GM19397 (cell line): ENCODE results near the gene NRXN3.

ENCODE experiments used
- ATAC-seq: cut with Tn5 transposase; IDR thresholded peaks from one replicate; pipeline ENCODE4 v1.9.1; 2021; ENCODE audit warnings: mild to moderate bottlenecking, moderate library complexity; ENCODE audit not compliant: unreplicated experiment

Gene NRXN3

DNA sequence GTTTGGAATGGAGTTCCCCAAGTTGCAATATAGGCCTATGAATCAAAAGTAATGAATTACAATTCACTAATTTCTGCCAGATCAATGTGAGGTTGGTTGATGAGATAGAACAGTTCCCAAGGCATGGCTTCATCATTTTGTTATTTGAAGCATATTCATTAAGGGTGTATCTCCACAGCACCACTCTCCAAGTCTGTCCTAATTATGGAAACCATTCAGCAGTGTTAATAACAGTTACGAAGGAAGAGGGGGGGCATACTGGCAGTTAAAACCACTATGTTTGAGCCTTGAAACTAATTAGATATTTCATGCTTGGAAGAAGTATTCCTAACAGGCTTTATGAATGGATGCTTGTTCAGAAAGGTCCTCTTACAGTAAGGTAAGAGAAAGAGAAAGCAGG lies 1520.8 kb downstream of the NRXN3 start:
- ATAC-seq, result no peak

DNA sequence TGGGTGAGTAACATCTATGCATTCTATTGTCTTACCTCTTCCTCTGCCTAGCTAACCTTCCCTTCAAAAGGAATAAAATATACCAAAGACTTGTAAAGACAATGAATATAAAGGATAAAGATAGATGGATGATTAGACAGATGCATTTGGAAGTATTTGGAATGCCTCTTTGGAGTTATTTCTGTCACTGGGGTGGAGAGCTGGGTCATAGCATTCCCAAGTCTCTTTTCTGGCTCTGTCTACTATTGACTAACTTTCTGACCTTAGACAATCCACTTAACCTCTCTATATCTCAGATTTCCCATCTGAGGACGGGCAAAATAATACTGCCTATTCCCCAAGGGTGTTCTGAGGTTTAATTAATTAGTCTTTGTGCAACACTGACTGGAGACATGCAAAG lies 1523.8 kb downstream of the NRXN3 start:
- ATAC-seq, result no peak

DNA sequence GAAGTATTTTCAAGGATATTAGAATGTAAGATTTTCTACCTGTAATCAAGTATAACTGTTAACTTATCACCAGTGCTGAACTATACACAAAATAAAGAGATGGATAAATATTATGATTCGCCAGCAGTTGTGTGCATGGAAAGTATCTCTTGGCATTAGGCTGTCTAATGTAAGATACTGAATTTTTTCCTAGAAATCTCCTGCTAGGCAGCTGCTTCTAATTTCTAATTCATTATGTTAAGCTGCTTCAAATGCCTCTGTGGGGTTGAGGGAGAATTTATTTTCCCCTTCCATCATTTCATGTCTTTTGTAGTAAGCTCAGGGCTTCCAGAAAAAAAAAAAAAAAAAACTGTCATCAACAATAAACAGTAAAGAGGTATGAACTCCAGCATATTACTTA lies 1525.1 kb downstream of the NRXN3 start:
- no peak for ATAC-seq

DNA sequence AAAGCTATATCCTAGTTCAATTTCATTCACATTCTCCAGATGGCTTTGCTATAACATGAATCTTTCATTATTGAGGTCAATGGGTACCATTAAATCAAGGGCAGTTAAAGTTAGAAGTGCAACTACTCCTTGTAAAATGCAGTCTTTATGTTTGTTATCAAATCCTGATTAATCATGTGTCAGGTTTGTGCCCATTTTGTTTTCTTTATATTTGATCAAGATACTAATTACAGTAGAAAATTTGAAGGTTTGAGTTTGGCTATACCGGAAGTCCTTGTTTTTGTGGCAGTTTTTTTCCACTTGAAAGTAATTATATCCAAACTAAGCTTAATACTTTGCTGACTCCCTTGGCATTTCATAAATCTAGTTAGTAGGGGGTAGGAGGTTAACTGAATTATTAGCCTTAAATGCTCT lies 1528.1 kb downstream of the NRXN3 start:
- no peak for ATAC-seq

DNA sequence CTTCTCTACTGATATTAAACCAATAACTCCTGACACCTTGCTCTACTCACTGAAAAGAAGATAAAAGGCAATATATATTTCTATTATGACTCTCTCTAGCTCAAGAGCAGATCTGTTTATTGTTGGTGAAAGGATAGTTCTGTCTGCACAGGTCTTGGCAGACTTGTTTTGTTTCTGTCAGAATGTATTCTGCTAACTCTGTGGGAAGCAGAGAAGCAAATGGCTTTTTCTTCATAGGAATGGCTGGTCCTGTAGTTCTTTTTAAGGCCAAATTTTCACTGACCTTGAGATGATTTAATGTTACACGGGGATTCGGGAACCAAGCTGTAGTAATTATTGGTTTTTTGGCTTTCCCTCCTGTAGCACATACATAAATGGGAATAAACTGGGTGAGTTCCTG lies 1529.0 kb downstream of the NRXN3 start:
- ATAC-seq, result no peak

DNA sequence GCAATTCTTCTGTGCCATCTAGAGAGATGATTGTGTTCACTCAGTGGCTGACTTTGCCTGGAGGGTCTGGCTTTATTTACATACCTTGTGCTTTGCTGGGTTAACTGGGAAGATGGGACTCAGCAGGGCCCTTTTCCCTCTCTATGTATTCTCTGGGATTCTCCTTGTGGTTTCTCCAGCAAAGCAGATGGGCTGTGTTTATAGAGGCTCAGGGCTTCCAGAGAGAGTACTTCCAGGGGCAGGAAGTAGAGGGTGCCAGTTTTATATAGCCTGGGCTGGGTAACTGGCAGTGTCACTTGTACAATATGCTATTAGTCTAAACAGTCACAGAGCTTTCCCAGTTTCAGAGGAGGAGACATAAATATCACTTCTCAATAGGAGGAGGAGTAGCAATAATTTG lies 1531.2 kb downstream of the NRXN3 start:
- no peak for ATAC-seq

DNA sequence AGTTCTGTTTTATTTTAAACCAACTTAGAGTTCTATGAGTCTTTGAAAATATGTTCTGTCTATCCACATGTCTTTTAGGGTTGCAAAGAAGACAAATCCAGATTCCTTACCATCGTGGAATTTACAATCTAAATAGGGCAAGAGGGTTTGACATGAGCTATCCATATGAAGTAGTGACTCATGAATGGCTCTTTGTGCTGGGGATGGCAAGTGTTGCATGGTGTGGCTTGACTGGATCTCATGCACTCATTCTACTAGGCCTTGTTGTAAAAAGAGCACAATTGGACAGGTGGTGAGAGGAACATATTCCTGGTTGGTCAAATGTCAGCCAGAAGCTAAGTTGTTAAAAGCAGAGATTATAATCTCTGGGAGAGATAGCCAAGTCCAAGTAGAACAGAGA lies 1532.0 kb downstream of the NRXN3 start:
- no peak for ATAC-seq

DNA sequence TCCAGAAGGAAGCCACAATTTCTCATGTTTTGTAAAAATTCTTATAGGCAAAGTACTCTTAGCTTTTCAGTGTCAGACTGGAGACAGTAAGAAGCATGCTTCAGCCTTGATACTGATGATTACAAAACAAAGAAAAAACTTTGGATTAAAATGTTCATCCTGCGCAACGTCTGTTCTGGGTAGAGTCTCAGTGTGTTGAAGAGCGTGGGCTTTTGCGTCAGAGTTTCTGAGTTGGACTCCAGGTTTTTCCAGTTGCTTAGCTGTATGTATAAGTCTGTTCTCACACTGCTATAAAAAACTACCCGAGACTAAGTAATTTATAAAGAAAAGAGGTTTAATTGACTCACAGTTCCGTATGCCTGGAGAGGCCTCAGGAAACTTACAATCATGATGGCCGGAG lies 1533.0 kb downstream of the NRXN3 start:
- ATAC-seq, result no peak

DNA sequence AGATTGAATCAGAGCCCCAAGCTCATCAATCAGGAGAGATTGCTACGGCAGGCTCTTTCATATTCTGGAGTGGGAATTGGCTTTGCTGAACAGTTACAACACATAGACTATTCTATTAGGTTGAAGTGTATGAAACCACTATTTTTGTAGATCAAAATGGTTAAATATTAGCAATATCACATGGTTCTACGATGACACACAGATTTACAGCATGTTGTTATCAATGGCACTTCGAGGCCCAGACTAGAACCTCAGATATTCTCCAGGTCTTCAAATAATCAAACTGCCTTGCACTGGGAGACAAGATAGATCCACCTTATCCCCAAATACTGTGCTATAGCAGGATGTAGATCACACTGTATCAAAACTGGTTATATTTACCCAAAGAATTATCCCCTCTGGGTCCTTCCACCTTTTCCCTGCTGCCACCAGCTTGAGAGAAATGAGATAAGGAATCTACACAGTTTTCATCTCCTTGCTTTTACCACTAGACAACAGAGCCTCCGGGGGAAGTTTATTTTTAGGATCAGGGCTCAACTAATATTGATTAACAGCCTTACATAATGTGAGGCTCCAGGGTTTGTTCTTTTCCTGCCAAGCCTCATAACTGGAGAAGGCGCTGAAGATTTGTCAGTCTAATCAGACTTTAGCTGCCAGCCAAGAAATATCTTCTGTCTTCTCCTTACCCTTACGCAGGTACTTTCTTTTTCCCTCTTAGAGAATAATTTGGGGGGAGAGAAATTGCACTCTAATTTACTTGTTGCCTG lies 1534.1 kb downstream of the NRXN3 start:
- no peak for ATAC-seq

DNA sequence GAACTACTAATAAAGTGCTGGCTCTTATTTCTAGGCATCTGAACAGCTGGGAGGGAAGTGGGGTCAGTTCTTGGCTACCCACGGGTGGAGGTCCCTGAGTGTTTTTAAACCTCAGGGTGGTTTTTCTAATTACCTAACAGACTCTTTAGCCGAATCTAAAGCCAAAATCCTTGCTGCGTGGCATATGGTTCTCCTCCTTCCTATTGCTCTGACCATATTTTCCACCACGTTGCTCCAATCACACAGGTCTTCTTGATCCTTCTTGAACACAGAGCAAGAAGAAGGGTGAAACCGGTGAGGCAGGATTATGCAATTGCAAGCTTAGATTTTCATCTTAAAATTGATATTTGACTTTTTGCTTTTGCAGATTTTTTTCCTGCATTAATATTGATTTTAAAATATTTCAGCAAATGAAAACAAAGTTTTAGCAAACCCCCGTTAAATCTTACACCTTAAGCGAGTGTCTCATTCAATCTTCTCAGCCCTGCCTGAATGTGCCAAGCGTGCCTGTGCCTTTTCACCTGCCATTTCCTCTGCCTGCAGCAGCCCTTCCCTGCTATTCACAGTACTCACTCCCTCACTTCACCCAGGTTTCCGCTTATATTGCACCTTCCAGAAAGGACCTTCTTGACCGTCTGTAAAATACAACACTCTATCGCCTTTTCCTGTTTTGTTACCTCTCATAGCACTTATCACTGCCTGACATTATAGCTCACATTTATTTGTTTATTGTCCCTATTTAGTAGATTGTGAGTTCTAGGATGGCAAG lies 1535.1 kb downstream of the NRXN3 start:
- no peak for ATAC-seq

DNA sequence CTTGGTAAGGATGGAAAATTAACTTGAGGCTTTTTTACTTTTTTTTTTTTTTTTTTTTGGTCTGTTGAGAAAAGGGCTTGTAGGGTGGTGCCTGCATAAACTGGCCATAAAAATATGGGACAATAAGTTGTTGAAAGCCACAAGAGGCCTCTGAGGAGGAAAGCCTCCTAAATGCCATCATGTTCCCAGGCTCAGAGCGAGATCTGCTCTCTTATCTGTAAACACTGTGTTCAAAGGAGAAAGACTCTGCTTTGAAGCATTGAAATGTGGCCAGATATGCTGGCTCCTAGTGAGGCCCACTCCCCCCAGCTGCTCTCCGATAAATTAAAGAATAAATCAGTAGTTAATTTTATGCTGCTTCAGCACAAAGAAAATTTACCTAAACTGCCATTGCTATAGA lies 1536.2 kb downstream of the NRXN3 start:
- ATAC-seq, result no peak

DNA sequence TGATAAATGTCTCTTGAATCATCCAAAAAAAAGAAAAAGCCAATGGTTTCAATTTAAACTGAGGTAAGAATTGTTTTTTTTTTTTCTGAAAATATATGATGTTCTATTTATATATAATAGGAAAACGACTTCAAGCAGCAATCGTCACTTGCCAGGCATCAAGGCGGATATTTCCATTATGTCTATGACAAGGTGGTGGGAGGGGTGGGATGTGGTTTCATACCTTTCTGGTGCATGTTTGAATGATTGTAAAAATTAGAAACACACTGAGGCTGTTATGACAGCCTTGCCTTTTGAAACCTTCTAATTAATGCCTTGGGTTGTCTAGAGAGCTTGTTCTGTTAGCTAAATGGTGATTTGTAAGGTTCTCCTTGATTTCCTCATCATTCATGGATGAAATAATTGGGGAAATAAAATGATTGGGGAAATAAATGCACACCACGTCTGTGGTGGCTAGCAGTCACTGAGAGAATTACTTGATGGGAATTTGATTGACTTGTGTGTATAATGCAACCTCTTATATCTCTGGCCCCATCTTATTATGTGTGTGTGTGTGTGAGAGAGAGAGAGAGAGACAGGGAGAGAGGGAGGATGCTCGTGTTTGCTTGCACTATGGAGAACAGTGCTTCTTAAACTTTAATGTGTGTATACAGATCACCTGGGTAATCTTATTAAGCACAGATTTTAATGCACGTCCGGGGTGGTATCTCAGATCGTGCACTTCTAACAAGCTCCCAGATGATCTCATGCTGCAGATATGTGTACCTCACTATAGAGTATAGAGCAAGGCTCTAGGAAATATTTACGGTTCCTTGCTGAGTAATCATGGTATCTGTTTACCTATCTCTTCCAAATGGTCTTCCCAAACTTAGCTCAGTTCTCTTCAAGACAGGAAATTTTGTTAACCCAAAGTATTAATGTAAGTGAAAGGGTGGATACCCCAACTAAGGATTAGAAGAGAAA lies 1538.5 kb downstream of the NRXN3 start:
- no peak for ATAC-seq

DNA sequence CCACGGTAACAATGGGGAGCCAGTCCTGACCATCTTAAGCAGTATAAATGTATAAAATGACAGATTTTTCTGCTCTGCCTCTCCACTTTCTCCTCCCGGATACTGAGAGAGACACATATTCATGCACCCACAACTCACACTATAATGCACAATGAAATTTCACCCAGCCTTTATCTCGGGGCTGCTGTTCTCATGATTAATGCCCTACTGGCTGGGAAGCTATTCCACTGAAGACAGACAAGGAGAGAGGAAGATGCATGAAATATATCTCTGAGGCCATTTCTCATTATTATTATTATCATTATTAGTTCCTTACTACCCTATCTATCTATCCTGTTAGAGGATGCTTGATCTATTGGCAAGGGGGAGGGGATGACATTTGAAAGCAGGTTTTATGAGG lies 1539.4 kb downstream of the NRXN3 start:
- no peak for ATAC-seq

DNA sequence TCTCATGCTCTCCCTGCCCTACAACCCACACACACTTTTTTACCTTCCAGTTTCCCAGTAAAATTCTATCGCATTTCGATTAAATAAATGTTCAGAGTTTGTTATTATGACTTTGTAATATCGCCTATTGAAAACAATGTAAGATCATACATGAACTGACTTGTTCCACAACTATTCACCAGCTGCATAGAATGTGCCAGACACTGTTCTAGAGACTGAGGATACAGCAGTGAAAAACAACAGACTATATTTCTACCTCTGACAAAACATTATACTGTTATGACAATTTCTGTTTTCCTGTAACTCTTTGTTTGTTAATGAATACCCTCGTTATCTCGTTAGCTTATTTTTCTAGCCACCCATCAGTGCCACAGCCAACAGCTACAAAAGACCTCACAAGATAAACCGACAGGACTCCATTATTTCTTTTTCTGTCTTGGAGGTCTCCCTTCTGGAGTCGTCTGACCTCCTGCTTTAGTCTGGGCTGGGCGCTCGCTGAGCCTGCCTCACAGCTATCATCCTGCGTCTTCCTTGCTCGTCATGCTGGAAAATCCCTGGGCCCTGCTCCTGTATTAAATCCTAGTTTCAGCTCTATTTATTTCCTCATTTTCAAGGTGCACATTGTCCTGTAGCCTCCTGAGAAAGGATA lies 1542.3 kb downstream of the NRXN3 start:
- no peak for ATAC-seq

DNA sequence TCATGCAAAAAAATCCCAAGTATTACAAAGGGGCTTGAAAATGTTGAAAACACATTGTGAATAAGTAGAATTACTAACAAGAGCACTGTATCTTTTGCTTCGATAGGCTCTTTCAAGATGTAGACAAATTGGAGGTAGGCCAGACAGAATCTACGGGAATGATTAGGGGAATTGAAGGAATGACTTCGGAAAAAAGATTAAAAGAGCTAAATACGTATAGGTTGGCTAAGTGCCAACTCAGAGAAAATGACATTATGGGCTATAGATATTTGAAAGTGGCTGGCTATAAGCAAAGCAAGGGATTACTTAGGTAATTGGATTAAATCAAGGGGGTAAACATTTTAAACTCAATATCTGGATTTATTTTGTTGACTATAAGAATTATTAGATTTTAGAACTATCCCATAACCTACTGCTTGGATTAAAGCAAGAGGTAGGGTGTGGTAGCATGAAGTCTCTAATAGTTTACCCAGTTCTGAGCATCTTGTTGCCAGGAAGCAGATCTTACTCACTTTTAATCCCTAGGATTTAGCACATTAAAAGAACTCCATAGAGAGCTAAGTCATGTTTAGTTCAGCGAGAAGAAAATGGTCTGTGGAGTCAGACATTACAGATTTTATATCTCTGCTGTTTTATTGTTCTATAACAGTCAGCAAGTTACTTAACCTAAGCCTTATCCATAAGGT lies 1551.4 kb downstream of the NRXN3 start:
- ATAC-seq, result no peak

DNA sequence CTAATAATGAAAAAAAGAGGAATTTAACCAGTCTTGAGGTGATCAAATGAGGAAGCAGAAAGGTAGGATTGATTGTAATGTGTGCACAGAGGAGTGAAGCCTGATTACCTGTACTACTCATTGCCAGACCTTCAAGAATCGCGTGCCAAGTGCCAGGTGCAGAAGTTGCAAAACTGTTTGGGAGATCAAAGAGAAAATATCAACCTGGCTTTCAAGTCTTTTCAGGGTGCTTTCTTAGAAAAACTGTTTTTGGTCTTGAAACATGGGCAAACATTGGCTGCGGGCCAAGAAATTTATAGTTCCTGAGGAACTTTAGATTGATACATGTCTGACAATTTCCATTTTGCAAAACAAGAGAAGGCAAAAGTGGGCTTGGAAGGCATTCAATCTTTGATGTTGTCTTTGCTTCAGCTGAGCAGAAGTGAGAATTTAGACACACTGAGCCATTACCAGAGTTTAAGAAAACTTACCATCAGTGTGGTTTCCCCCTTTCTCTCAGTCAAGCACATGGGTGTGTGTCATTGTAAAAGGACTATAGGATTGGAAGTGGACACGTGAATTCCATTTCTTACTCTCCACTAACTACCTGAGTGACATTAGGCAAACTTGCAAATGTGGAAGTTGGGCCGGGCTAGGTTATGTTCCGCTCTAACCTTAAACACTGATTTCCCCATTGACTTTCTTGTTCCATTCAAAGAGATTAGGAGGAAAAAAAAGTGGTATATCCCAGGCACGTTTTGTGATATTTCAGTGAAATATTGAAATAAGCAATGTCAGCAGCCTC lies 1555.0 kb downstream of the NRXN3 start:
- no peak for ATAC-seq

DNA sequence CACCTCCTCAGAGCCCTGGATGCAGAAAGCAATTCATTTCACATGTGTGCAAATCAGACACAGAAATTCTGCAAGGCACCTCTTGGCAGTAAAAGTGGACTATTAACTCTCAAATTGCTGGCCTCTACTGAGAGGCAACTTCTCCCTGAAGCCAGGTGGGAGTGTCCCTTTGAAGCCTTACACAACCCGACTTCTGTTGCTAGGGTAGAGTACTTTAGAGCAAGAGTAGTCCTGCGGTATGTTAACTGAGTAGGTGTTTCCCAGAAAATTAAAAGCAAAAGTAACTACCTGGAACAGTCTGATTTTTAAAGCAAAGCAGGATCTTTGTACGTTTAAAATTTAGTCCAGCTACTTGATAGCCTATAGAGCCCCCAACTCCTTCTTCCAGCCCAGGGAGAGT lies 1557.7 kb downstream of the NRXN3 start:
- no peak for ATAC-seq

DNA sequence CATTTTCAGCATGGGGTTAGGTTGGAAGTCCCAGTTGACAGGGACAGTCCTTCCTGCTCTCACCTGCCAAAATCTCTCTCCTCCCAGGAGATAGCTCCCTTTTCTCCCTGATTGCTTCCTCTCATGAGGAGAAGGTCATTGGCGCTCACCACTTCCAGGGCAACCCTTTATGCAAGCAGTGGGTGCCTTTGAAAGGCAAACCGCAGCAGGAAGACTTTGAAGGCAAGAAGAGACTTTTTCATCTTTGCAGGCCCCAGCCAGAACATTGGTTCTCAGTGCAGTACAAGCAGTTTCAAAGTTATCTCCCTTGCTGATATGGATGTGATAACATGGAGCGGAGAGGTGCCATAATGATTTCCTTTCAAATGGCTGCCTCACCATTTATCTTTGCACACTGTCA lies 1558.2 kb downstream of the NRXN3 start:
- no peak for ATAC-seq

DNA sequence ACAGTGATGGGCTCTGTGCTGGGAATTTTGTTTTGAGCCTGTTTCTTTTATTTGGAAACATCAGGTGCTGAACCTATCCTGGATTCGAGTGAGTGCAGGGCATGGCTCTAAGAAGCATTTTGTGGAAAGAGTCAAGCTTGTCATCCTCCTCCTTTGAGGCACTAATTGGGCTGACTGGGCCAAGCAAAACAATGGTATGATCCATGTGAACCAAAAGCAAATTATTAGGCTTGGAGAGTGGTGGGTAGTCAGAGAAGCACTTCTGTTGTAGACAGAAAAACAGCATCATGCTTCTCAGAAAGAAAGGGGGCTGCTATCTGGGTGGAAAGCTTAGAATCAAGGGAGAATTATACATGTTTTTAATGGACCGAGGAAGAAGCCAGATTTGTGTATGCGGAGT lies 1559.6 kb downstream of the NRXN3 start:
- no peak for ATAC-seq

DNA sequence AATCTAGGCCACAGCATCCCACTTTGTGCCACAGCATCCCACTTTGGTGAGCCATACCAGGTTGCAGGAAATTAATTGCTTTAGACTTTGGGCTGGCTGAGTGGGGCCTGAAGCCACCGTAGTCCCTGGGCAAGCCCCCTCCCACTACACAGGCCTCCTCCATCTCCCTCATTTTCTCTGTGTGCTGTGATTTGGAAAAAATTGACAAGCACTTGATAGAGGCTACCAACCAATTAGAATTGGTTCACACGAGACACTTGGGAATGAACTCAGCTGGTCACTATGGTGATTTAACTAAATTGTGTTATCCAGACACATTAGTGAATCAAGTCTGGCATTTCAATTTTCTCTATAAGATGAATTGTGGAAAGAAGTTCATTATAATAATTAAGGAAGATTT lies 1560.0 kb downstream of the NRXN3 start:
- ATAC-seq, result no peak
